IgD-negative memory B cell (primary cell): ENCODE results near the gene NDUFA5. TPM values are rescaled to one million over a fixed set of nuclear protein-coding genes. Genes with fewer than 3 reads are reported as not detected.
"Not testable (repeated sequence)": the region's sequence is repeated elsewhere in the genome, so short reads cannot be mapped to it uniquely, and the experiment has no call there.

Experiments used
- H3K27ac Mint-ChIP-seq, 3 donors: one replicate each; pipeline ENCODE4 v1.8.0; 2020 to 2022; ENCODE audit warnings: mild to moderate bottlenecking in 3 of 3, mixed read lengths in 3 of 3, moderate library complexity in 1 of 3
- H3K27me3 Mint-ChIP-seq: one replicate; pipeline ENCODE4 v1.8.0; 2021; ENCODE audit warnings: mixed read lengths
- H3K36me3 Mint-ChIP-seq: one replicate; pipeline ENCODE4 v1.8.0; 2020; ENCODE audit warnings: mild to moderate bottlenecking, mixed read lengths
- H3K4me1 Mint-ChIP-seq, 3 donors: one replicate each; pipeline ENCODE4 v1.8.0; 2020 to 2022; ENCODE audit warnings: mixed read lengths in 3 of 3, mild to moderate bottlenecking in 1 of 3
- H3K4me3 Mint-ChIP-seq, 4 donors: one replicate each; pipeline ENCODE4 v1.8.0; 2020 to 2022; ENCODE audit warnings: mild to moderate bottlenecking in 4 of 4, mixed read lengths in 4 of 4, moderate library complexity in 3 of 4
- H3K9me3 Mint-ChIP-seq, 3 donors: one replicate each; pipeline ENCODE4 v1.8.0; 2020 to 2021; ENCODE audit warnings: mixed read lengths in 3 of 3, mild to moderate bottlenecking in 1 of 3
- polyA plus RNA-seq: library from polyadenylated mRNA; unstranded; fragments of 300-500 nt; fragmentation: Illumina TruSeq; gene quantifications from one replicate; pipeline ENCODE4 v1.2.3, GENCODE V29; 2021

The NDUFA5 gene
- polyA plus RNA-seq, 1 donor from 2014 or later: 77.9 TPM

DNA sequence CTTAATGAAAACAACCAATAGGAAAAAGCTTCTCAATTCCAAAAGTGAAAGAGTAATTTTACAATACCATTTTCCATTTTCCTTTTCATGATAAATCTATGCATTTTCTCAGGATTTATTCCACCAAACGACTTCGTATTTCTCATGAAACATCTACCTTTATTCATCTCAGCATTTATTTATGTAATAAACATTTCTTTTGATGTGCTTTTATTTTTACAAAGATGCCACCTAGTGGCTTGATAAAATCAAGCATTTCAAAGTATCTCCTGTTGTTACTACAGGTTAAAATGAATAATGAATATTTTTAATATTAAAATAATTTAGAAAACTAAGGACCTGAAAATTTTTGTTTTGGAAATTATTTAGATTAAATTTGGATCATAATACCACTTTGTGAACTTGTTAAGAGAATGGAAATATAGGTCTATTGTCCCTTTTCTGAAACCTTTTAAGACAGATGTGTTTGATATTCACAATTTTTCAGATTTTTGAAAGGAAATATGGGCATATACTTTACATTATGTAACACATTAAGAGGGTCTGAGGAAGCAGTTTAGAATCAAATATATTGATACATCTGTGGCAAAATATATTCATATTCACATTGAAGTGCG lies 20.5 kb downstream of the NDUFA5 start:
- Mint-ChIP-seq H3K27ac (no peak overlapping the region), H3K36me3 (no peaks in the 10 kb centered on the region), H3K9me3 (no peaks in the 10 kb centered on the region), H3K27me3 (peaks cover 12% of the 10 kb centered on the region), H3K4me1 (peaks cover 4 to 16% (median 14%) of the 10 kb centered on the region in 3 donors), H3K4me3 (peak overlapping the region in 1 of 4 donors; percentile 59)

DNA sequence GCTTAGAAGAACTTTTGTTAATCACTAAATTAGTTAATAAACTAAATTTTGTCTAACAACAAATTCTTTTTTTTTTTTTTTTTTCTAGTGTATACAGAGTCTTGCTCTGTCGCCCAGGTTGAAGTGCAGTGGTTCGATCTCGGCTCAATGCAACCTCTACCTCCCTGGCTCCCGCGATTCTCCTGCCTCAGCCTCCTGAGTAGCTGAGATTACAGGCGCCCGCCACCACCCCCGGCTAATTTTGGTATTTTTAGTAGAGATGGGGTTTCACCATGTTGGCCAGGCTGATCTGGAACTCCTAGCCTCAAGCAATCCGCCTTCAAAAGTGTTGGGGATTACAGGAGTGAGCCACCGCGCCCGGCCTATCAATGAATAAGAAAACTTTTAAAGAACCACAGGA lies 22.1 kb downstream of the NDUFA5 start:
- H3K27ac Mint-ChIP-seq: no peak overlapping the region
- no peaks in the 10 kb centered on the region for H3K36me3 Mint-ChIP-seq

DNA sequence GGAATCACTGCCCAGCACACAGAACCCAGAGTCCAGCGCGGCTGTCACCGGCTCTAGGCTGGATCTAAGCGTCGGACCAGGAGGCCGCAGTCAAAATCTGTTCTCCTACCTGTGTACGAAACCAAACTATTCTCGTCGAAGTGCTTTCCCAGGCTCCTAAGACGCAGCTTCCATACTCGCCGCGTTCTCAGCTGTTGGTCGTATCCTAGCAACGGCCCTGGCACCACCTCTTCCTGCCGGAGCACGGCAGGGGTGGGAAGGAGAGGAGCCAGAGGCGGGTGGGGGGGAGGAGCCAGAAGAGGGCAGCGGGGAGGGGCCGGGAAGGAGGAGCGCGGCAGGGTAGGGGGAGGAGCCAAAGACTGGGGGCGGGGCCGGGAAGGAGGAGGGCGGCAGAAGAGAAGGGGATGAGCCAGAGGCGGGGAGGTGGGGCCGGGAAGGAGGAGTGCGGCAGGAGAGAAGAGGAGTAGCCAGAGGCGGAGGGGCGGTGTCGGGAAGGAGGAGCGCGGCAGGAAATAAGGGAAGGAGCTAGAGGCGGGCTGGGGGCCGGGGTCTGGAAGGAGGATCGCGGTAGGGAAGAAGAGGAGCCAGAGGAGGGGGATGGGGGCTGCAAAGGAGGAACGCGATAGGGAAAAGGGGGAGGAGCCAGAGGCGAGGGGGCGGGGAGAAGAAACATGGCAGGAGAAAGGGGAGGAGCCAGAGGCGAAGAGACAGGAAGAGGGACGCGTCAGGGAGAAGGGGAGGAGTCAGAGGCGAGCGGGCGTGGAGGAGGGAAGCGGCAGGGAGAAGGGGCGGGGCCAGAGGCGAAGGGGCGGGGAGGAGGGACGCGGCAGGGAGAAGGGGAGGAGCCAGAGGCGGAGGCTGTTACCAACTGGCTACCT lies 23.0 kb downstream of the NDUFA5 start, which contains the start of gene IQUB:
Gene IQUB (minus strand): TSS at position 213 of the 878 bp plus-strand sequence. CDS start 22,255 bp downstream, outside the sequence.
- H3K9me3 Mint-ChIP-seq: no peaks in the 10 kb centered on the region
- H3K36me3 Mint-ChIP-seq: no peaks in the 10 kb centered on the region
- peak within 1 kb of the TSS; percentile 76 to 99 (median 93) for H3K4me3 Mint-ChIP-seq
- peaks cover 14% of the 10 kb centered on the region for H3K27me3 Mint-ChIP-seq
- peak within 1 kb of the TSS; percentile 23 to 93 (median 88) for H3K27ac Mint-ChIP-seq
- peaks cover 4 to 16% (median 14%) of the 10 kb centered on the region in 3 donors for H3K4me1 Mint-ChIP-seq

More for the DNA sequence above, 22.1 kb downstream of the NDUFA5 start:
- H3K4me1 Mint-ChIP-seq: peaks cover 4 to 16% (median 14%) of the 10 kb centered on the region in 3 donors
- peak overlapping the region; percentile 25 to 99 (median 64) for H3K4me3 Mint-ChIP-seq
- H3K27me3 Mint-ChIP-seq: peaks cover 14% of the 10 kb centered on the region
- no peaks in the 10 kb centered on the region for H3K9me3 Mint-ChIP-seq

DNA sequence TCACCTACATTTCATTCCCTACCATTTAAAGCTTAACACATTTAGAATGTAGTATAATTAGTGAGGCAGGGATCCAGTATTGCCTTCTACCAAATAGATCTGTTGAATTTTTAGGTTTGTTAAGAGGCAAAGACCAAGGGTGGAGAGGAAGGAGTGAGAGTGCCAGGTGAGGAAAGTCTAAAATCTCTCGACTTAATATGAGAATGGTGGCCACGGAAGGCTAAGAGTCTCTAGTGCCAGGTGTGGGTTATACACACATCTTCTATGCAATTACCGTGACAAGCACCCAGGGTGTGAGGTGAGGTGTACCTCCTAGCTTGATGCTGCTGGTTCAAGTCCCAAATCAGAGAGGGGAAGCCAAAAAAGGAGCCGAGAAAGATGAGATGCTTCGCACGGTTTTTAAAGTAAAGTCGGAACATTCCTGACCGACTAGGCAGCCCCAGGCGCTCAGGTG lies 23.7 kb downstream of the NDUFA5 start:
- Mint-ChIP-seq H3K4me3 (peak overlapping the region; percentile 76 to 99 (median 93)), H3K9me3 (no peaks in the 10 kb centered on the region), H3K4me1 (peaks cover 4 to 16% (median 14%) of the 10 kb centered on the region in 3 donors), H3K27ac (peak overlapping the region; percentile 23 to 93 (median 88)), H3K27me3 (peaks cover 14% of the 10 kb centered on the region), H3K36me3 (no peaks in the 10 kb centered on the region)

DNA sequence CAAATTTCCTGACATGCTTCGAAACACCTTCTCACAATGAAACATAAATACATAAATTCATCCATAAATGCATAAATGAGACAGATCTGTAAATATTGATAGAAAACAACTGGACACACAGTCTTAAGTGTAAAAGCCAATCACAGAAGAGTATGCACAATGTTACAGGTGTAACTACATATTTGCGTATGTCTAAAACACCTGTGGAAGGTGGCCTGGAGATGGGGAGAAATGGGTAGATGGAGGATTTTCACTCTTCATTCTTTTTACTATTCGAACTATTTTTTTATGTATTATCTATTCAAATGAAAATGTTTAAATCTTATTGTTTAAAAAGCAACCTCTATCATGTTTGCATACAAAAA lies 24.1 kb downstream of the NDUFA5 start:
- H3K9me3 Mint-ChIP-seq: no peaks in the 10 kb centered on the region
- H3K4me1 Mint-ChIP-seq: peaks cover 4 to 16% (median 14%) of the 10 kb centered on the region in 3 donors
- peak overlapping the region in 1 of 3 donors; percentile 23 for H3K27ac Mint-ChIP-seq

DNA sequence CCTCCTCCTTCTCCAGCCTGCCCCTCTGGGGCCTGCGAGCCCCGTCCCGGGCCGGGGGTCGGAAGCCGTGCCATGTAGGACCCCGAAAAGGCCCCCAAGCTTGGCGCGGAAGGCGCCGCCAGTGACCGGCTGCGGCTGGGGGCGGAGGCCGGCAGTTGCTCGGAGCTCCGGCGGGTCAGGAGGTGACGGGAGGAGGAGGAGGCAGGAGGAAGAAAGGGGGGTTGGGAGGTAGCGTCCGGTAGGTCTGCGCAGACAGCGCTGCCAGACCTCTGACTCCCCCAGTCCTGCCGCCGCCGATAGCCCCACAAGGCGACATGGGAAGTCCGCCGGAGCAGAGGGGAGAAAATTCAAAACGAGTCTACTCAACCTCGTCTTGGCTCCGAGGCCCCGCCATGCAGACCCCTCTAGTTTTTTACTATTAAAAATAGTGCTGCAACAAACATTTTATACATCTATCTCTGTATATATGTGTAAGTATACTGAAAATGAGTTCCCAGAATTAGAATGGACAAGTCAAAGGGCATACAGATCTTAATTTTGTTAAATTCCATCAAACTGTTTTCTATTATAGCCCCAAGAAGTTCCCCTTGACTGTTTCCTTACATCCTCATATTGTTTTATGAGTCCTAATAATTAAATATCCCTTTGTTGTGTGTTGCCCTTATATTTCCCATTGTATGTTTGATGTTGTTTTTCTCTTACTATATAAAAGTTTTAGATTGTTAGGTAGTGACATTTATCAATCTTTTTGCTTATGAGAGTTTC lies 24.6 kb downstream of the NDUFA5 start:
- H3K36me3 Mint-ChIP-seq, H3K9me3 Mint-ChIP-seq: not testable (repeated sequence)
- peak overlapping the region in 1 of 3 donors; percentile 23 for H3K27ac Mint-ChIP-seq

More for the DNA sequence above, 24.1 kb downstream of the NDUFA5 start:
- Mint-ChIP-seq H3K4me3 (peak overlapping the region; percentile 76 to 99 (median 93)), H3K27me3 (peaks cover 14% of the 10 kb centered on the region), H3K36me3 (no peaks in the 10 kb centered on the region)

DNA sequence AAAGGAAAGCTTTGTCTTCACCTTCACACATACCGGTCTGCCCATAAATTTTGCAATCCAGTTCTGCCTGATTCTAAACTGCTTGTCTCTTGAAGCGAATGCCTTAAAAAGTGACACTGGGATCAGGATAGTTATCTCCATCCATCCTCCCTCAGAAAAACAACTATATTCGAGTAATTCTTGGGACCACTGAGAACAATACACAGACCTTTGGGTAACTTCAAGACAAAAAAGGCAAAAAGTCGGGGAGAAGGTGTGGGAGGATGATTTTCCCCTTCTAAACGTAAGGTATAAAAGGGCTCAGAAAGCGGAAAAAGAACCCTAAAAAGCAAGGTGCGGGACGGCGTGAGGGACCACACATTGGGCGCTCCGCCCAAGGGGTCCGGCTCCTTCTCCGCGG lies 25.3 kb downstream of the NDUFA5 start:
- H3K36me3 Mint-ChIP-seq, H3K27ac Mint-ChIP-seq, H3K9me3 Mint-ChIP-seq: not testable (repeated sequence)
- Mint-ChIP-seq H3K4me3 (peak overlapping the region in 3 of 4 donors; percentile 44 to 65 (median 47)), H3K4me1 (peaks cover 4 to 16% (median 14%) of the 10 kb centered on the region in 3 donors), H3K27me3 (peaks cover 14% of the 10 kb centered on the region)

More for the DNA sequence above, 24.6 kb downstream of the NDUFA5 start:
- Mint-ChIP-seq H3K4me1 (peaks cover 4 to 16% (median 14%) of the 10 kb centered on the region in 3 donors), H3K27me3 (peaks cover 14% of the 10 kb centered on the region), H3K4me3 (peak overlapping the region in 3 of 4 donors; percentile 21 to 76 (median 54))

DNA sequence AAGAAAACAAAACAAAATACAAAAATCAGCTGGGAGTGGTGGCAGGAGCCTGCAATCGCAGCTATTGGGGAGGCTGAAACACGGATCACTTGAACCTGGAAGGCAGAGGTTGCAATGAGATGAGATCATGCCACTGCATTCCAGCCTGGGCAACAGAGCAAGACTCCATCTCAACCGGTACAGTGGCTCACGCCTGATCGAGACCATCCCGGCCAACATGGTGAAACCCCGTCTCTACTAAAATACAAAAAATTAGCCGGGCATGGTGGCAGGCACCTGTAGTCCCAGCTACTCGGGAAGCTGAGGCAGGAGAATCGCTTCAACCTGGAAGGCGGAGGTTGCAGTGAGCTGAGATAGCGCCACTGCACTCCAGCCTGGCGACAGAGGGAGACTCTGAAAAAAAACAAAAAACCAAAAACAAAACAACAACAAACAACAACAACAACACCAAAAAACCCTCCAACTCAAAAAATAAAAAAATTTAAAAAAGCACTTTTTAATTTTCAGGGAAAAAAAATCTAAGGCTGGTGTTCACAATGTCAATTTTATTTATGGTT lies 27.5 kb downstream of the NDUFA5 start:
- H3K4me3 Mint-ChIP-seq, H3K36me3 Mint-ChIP-seq, H3K9me3 Mint-ChIP-seq, H3K27ac Mint-ChIP-seq: not testable (repeated sequence)
- peaks cover 4 to 12% (median 8%) of the 10 kb centered on the region in 3 donors for H3K4me1 Mint-ChIP-seq
- peaks cover 14% of the 10 kb centered on the region for H3K27me3 Mint-ChIP-seq

DNA sequence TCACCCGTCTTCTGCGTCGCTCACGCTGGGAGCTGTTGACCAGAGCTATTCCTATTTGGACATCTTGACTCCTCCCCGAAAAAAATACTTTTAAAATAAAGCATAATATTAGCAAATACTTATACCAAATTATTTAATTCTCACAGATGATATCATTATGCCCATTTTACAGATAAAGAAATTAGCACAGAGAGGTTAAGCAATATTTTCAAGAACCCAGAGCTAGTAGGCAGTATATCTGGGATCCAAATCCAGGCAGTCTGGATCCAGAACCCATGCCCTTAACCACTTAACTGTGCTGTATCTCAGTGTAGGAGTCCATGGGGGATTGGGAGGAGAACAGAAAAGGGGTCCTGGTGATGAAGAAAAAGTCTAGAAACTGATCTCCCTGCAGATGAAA lies 29.4 kb downstream of the NDUFA5 start:
- Mint-ChIP-seq H3K4me3 (no peak overlapping the region), H3K36me3 (no peaks in the 10 kb centered on the region), H3K27me3 (peaks cover 9% of the 10 kb centered on the region), H3K4me1 (peaks cover 2 to 5% (median 4%) of the 10 kb centered on the region in 3 donors), H3K27ac (no peak overlapping the region), H3K9me3 (no peaks in the 10 kb centered on the region)

DNA sequence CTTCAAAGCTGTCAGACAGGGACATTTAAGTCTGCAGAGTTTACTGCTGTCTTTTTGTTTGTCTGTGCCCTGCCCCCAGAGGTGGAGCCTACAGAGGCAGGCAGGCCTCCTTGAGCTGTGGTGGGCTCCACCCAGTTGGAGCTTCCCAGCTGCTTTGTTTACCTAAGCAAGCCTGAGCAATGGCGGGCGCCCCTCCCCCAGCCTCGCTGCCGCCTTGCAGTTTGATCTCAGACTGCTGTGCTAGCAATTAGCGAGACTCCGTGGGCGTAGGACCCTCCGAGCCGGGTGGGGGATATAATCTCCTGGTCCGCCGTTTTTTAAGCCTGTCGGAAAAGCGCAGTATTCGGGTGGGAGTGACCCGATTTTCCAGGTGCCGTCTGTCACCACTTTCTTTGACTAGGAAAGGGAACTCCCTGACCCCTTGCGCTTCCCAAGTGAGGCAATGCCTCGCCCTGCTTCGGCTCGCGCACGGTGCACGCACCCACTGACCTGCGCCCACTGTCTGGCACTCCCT lies 29.8 kb downstream of the NDUFA5 start:
- H3K27ac Mint-ChIP-seq, H3K4me3 Mint-ChIP-seq, H3K9me3 Mint-ChIP-seq, H3K36me3 Mint-ChIP-seq, H3K27me3 Mint-ChIP-seq, H3K4me1 Mint-ChIP-seq: not testable (repeated sequence)

DNA sequence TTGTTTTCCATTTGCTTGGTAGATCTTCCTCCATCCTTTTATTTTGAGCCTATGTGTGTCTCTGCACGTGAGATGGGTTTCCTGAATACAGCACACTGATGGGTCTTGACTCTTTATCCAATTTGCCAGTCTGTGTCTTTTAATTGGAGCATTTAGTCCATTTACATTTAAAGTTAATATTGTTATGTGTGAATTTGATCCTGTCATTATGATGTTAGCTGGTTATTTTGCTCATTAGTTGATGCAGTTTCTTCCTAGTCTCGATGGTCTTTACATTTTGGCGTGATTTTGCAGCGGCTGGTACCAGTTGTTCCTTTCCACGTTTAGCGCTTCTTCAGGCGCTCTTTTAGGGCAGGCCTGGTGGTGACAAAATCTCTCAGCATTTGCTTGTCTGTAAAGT lies 31.1 kb downstream of the NDUFA5 start:
- H3K36me3 Mint-ChIP-seq, H3K4me3 Mint-ChIP-seq, H3K27me3 Mint-ChIP-seq, H3K4me1 Mint-ChIP-seq, H3K9me3 Mint-ChIP-seq, H3K27ac Mint-ChIP-seq: not testable (repeated sequence)

DNA sequence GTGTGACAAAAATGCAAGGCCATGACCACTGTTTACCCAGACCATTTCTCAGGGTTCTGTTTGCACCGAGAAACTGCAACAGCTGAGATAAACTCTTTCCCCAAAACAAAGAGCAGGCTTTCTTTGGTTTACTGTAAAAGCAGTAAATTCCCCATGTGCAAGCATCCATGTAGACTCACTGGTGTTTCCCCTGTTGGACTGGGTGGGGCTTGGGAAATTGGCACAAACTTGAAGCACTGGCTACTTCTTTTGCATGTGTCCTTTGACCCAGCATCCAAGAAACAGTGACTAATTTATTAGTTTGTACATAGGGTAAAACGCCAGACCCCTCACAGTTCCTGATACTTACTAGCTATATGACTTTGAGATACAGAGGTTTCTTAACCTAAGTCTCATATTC lies 35.6 kb downstream of the NDUFA5 start:
- H3K27me3 Mint-ChIP-seq: no peaks in the 10 kb centered on the region
- no peak overlapping the region for H3K4me3 Mint-ChIP-seq
- H3K36me3 Mint-ChIP-seq: no peaks in the 10 kb centered on the region
- no peaks in the 10 kb centered on the region for H3K4me1 Mint-ChIP-seq
- no peak overlapping the region for H3K27ac Mint-ChIP-seq
- H3K9me3 Mint-ChIP-seq: no peaks in the 10 kb centered on the region

DNA sequence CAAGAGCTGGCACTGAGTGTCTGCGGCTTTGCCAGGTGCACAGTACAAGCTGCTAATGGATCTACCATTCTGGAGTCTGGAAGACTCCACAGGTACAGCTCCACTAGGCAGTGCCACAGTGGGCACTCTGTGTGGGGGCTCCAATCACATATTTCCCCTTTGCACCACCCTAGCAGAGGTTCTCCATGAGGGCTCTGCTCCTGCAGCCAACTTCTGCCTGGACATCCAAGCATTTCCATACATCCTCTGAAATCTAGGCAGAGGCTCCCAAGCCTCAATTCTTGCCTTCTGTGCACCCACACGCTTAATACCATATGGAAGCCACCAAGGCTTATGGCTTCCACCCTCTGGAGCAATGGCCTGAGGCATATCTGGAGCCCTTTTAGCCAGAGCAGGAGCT lies 52.4 kb downstream of the NDUFA5 start:
- Mint-ChIP-seq H3K9me3 (peaks cover 2 to 15% (median 15%) of the 10 kb centered on the region in 3 donors), H3K36me3 (no peaks in the 10 kb centered on the region), H3K4me1 (no peaks in the 10 kb centered on the region), H3K27me3 (peaks cover 4% of the 10 kb centered on the region), H3K27ac (no peak overlapping the region), H3K4me3 (no peak overlapping the region)

DNA sequence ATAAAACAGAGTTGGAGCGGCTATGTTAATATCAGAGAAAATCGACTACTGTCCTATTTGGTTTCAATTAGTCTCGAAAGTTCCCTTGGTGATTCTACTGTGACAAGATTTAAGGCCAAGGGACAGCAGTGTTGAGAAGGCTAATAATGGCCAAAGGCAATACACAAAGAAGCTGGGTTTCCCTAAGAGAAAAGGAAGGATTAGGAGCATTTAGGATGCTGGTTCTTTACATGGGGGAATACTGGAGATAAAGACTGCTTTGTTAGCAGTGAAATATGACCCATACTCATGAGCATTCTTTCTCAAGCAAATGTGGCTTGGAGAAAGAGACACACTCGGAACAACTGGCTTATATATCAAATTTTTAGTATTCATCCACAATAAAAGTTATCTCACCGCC lies 55.4 kb downstream of the NDUFA5 start:
- H3K27me3 Mint-ChIP-seq: peaks cover 6% of the 10 kb centered on the region
- no peaks in the 10 kb centered on the region for H3K36me3 Mint-ChIP-seq
- no peak overlapping the region for H3K4me3 Mint-ChIP-seq
- no peaks in the 10 kb centered on the region for H3K4me1 Mint-ChIP-seq
- H3K27ac Mint-ChIP-seq: no peak overlapping the region
- H3K9me3 Mint-ChIP-seq: peaks cover 2 to 15% (median 15%) of the 10 kb centered on the region in 3 donors
